Vagina (tissue), 2 donors: ENCODE data around the gene DOK3.

ENCODE experiments used
- CTCF ChIP-seq, 3 experiments: fragments of 450-650 bp in 2 of 3; fragments of 200-600 bp in 1 of 3; sonication (generic) in 1 of 3; IDR thresholded peaks; one replicate each; pipeline ENCODE4 v1.5.1; 2017 to 2019; ENCODE audit warnings: antibody characterized with exemption in 3 of 3, mild to moderate bottlenecking in 2 of 3, moderate library complexity in 2 of 3
- POLR2A ChIP-seq, 2 donors: fragments of 450-650 bp; IDR thresholded peaks; one replicate each; pipeline ENCODE4 v1.6.1; 2017; ENCODE audit warnings: antibody characterized with exemption in 2 of 2, mild to moderate bottlenecking in 2 of 2, moderate library complexity in 2 of 2
- POLR2AphosphoS5 ChIP-seq, 2 donors: sonication (generic); formaldehyde crosslinking; IDR thresholded peaks; one replicate each; pipeline ENCODE4 v1.9.0; 2017; ENCODE audit warnings: antibody characterized with exemption in 2 of 2, mild to moderate bottlenecking in 2 of 2, low read depth in 1 of 2; ENCODE audit not compliant: insufficient read depth in 1 of 2

- TF ChIP-seq POLR2A (IDR thresholded peaks at IDR 0.05) = no peak
- no peak for TF ChIP-seq CTCF (IDR thresholded peaks at IDR 0.05)
- no peak for TF ChIP-seq POLR2AphosphoS5 (IDR thresholded peaks at IDR 0.05; ENCODE audit: insufficient read depth in 1 of 2, low read depth in 1 of 2)
Measured at GRCh38 chr5:177535125-177535524, 25.5 kb upstream of the DOK3 start.
